ENCODE data around the gene KAT14.

Gene KAT14

GRCh38 chr20:18213002-18213401 is 75.3 kb downstream of the KAT14 start:
- no peak overlapping the region for H3K9ac ChIP-seq (ENCODE audit: low read depth, low read length)
- peaks cover 6% of the 10 kb centered on the region for H3K27me3 ChIP-seq (ENCODE audit: insufficient read depth, low read length, poor library complexity)
- no peaks in the 10 kb centered on the region for H3K36me3 ChIP-seq (ENCODE audit: insufficient read depth, low read length)
- DNase-seq (no peak), ATAC-seq (ENCODE audit: insufficient read depth, low read depth) (no peak)
- no peak overlapping the region for H3K4me2 ChIP-seq (ENCODE audit: insufficient read depth, low read length)
- H3K79me2 ChIP-seq (ENCODE audit: insufficient read depth, low read length), result no peaks in the 10 kb centered on the region
- no peak overlapping the region for H3K4me3 ChIP-seq (ENCODE audit: low read depth in 1 of 2, low read length in 2 of 2)
- no peaks in the 10 kb centered on the region for H3K4me1 ChIP-seq (ENCODE audit: insufficient read depth, low read length)
- TF ChIP-seq, protein P1, sequence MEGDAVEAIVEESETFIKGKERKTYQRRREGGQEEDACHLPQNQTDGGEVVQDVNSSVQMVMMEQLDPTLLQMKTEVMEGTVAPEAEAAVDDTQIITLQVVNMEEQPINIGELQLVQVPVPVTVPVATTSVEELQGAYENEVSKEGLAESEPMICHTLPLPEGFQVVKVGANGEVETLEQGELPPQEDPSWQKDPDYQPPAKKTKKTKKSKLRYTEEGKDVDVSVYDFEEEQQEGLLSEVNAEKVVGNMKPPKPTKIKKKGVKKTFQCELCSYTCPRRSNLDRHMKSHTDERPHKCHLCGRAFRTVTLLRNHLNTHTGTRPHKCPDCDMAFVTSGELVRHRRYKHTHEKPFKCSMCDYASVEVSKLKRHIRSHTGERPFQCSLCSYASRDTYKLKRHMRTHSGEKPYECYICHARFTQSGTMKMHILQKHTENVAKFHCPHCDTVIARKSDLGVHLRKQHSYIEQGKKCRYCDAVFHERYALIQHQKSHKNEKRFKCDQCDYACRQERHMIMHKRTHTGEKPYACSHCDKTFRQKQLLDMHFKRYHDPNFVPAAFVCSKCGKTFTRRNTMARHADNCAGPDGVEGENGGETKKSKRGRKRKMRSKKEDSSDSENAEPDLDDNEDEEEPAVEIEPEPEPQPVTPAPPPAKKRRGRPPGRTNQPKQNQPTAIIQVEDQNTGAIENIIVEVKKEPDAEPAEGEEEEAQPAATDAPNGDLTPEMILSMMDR (IDR thresholded peaks at IDR 0.05; ENCODE audit: borderline replicate concordance, extremely low read depth, low read length, poor library complexity, severe bottlenecking), result no peak
- TF ChIP-seq EZH2 (IDR thresholded peaks at IDR 0.05; ENCODE audit: borderline replicate concordance, low read depth, low read length, severe bottlenecking), result no peak
- H3K9me3 ChIP-seq (ENCODE audit: insufficient read depth, low read length, severe bottlenecking), result no peaks in the 10 kb centered on the region
- no peak overlapping the region for H3K27ac ChIP-seq (ENCODE audit: low read length)
- no peaks in the 10 kb centered on the region for H4K20me1 ChIP-seq (ENCODE audit: insufficient read depth, low read length)
- H2AFZ ChIP-seq (ENCODE audit: low read depth, low read length), result no peak overlapping the region

DNA sequence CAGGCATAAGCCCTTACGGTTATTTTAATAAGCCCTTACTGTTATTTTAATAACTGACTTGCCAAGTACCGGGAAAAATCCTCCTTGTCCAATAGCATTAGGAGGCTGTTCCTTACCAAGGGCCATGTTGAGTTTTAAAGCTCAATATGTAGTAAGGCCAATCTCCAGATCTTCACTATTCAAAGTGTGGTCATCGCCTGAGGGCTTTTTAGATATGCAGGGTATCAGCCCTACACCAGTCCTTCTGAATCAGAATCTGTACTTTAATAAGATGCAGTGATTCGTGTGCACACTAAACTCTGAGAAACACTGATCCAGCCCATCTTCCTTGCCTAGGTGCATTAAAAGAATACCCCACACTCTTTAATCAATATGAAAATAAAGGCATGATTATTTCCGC is 77.9 kb downstream of the KAT14 start:
- DNase-seq (no peak), ATAC-seq (ENCODE audit: insufficient read depth, low read depth) (no peak)
- H3K9ac ChIP-seq (ENCODE audit: low read depth, low read length), result no peak overlapping the region
- H3K79me2 ChIP-seq (ENCODE audit: insufficient read depth, low read length), result no peaks in the 10 kb centered on the region
- TF ChIP-seq EZH2 (IDR thresholded peaks at IDR 0.05; ENCODE audit: borderline replicate concordance, low read depth, low read length, severe bottlenecking), result no peak
- TF ChIP-seq, protein P1 (IDR thresholded peaks at IDR 0.05; ENCODE audit: borderline replicate concordance, extremely low read depth, low read length, poor library complexity, severe bottlenecking), result no peak
- H3K4me1 ChIP-seq (ENCODE audit: insufficient read depth, low read length), result no peaks in the 10 kb centered on the region
- H3K27ac ChIP-seq (ENCODE audit: low read length), result no peak overlapping the region
- peaks cover 8% of the 10 kb centered on the region for H3K27me3 ChIP-seq (ENCODE audit: insufficient read depth, low read length, poor library complexity)
- no peak overlapping the region for H2AFZ ChIP-seq (ENCODE audit: low read depth, low read length)
- H3K4me2 ChIP-seq (ENCODE audit: insufficient read depth, low read length), result no peak overlapping the region
- no peak overlapping the region for H3K4me3 ChIP-seq (ENCODE audit: low read depth in 1 of 2, low read length in 2 of 2)
- H3K36me3 ChIP-seq (ENCODE audit: insufficient read depth, low read length), result no peaks in the 10 kb centered on the region
- no peaks in the 10 kb centered on the region for H3K9me3 ChIP-seq (ENCODE audit: insufficient read depth, low read length, severe bottlenecking)
- H4K20me1 ChIP-seq (ENCODE audit: insufficient read depth, low read length), result no peaks in the 10 kb centered on the region

GRCh38 chr20:18218280-18218679 is 80.6 kb downstream of the KAT14 start:
- Histone ChIP-seq H3K9me3 (ENCODE audit: insufficient read depth, low read length, severe bottlenecking) (no peaks in the 10 kb centered on the region), H3K27ac (ENCODE audit: low read length) (no peak overlapping the region), H2AFZ (ENCODE audit: low read depth, low read length) (no peak overlapping the region), H3K27me3 (ENCODE audit: insufficient read depth, low read length, poor library complexity) (peaks cover 8% of the 10 kb centered on the region), H3K4me2 (ENCODE audit: insufficient read depth, low read length) (no peak overlapping the region), H3K4me3 (ENCODE audit: low read depth in 1 of 2, low read length in 2 of 2) (no peak overlapping the region), H3K4me1 (ENCODE audit: insufficient read depth, low read length) (no peaks in the 10 kb centered on the region), H3K36me3 (ENCODE audit: insufficient read depth, low read length) (no peaks in the 10 kb centered on the region), H3K79me2 (ENCODE audit: insufficient read depth, low read length) (no peaks in the 10 kb centered on the region), H3K9ac (ENCODE audit: low read depth, low read length) (no peak overlapping the region), H4K20me1 (ENCODE audit: insufficient read depth, low read length) (no peaks in the 10 kb centered on the region)
- TF ChIP-seq, protein P1 (IDR thresholded peaks at IDR 0.05; ENCODE audit: borderline replicate concordance, extremely low read depth, low read length, poor library complexity, severe bottlenecking), result no peak
- no peak for TF ChIP-seq EZH2 (IDR thresholded peaks at IDR 0.05; ENCODE audit: borderline replicate concordance, low read depth, low read length, severe bottlenecking)
- ATAC-seq (ENCODE audit: insufficient read depth, low read depth), result no peak
- DNase-seq, result no peak

DNA sequence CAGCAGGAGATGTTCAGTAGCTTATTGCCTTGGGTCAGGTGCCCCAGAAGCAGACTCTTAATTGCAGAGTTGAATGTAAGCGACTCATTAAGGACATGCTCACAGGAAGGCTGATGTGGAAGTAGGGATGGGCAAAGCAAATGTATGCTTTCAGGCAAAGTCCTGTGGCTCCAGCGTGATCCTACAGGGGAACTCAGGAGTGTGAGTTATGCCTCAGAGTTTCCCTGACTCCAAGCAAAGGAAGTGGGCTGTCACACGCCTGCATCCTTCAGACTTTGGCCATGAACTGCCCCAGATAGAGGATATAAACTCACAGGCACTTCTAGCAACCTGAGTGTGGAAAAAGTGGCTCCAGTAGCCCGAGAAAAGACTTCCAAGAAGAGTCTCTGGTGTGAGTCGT is 85.7 kb downstream of the KAT14 start:
- DNase-seq (no peak), ATAC-seq (ENCODE audit: insufficient read depth, low read depth) (no peak)
- Histone ChIP-seq H3K79me2 (ENCODE audit: insufficient read depth, low read length) (no peaks in the 10 kb centered on the region), H3K27me3 (ENCODE audit: insufficient read depth, low read length, poor library complexity) (peaks cover 2% of the 10 kb centered on the region), H2AFZ (ENCODE audit: low read depth, low read length) (no peak overlapping the region), H3K9ac (ENCODE audit: low read depth, low read length) (no peak overlapping the region), H4K20me1 (ENCODE audit: insufficient read depth, low read length) (no peaks in the 10 kb centered on the region), H3K9me3 (ENCODE audit: insufficient read depth, low read length, severe bottlenecking) (no peaks in the 10 kb centered on the region), H3K4me3 (ENCODE audit: low read depth in 1 of 2, low read length in 2 of 2) (no peak overlapping the region), H3K27ac (ENCODE audit: low read length) (no peak overlapping the region), H3K4me1 (ENCODE audit: insufficient read depth, low read length) (no peaks in the 10 kb centered on the region), H3K36me3 (ENCODE audit: insufficient read depth, low read length) (no peaks in the 10 kb centered on the region), H3K4me2 (ENCODE audit: insufficient read depth, low read length) (no peak overlapping the region)
- TF ChIP-seq, protein P1 (IDR thresholded peaks at IDR 0.05; ENCODE audit: borderline replicate concordance, extremely low read depth, low read length, poor library complexity, severe bottlenecking), result no peak
- TF ChIP-seq EZH2 (IDR thresholded peaks at IDR 0.05; ENCODE audit: borderline replicate concordance, low read depth, low read length, severe bottlenecking), result no peak

All from DND-41 (cell line).